Brain microvascular endothelial cell (primary cell): ENCODE results near the gene ZNF578.
"Not testable (repeated sequence)": the region's sequence is repeated elsewhere in the genome, so short reads cannot be mapped to it uniquely, and the experiment has no call there.

Experiments
- DNase-seq: peaks from one replicate; pipeline ENCODE4 v3.0.0-alpha.2; 2020
- H3K27ac ChIP-seq: fragments of 250-450 bp; sonication (Bioruptor Pico); 2 replicates; pipeline ENCODE4 v1.5.1; 2020; ENCODE audit warnings: mild to moderate bottlenecking, moderate library complexity
- H3K27me3 ChIP-seq: fragments of 250-450 bp; sonication (Bioruptor Pico); replicated peaks from 2 replicates; pipeline ENCODE4 v1.5.1; 2020; ENCODE audit warnings: mild to moderate bottlenecking
- H3K36me3 ChIP-seq: fragments of 250-450 bp; sonication (Bioruptor Pico); replicated peaks from 2 replicates; pipeline ENCODE4 v1.5.1; 2020; ENCODE audit warnings: mild to moderate bottlenecking
- H3K4me3 ChIP-seq: 2 replicates; pipeline ENCODE4 v1.5.1; 2011; ENCODE audit warnings: low read depth, mild to moderate bottlenecking, control low read depth, low read length, moderate library complexity
- in situ Hi-C: cut with HindIII; loops from 2 replicates; pipeline ENCODE4 v1.10.0; 2017; ENCODE audit warnings: low sequenced_read_pairs, low pct_ligation_motif_present
- TF ChIP-seq, protein P1 (sequence below): IDR thresholded peaks from 2 replicates; pipeline ENCODE4 v1.5.1; 2011; ENCODE audit warnings: low read depth, mild to moderate bottlenecking, moderate library complexity, low read length, control low read depth, inconsistent platforms; ENCODE audit errors: missing control alignments

ZNF578 gene

GRCh38 chr19:52516191-52516590 lies 62.8 kb downstream of the ZNF578 start:
- Histone ChIP-seq H3K27me3 (no peaks in the 10 kb centered on the region), H3K4me3 (no peak overlapping the region), H3K36me3 (no peaks in the 10 kb centered on the region), H3K27ac (no peak overlapping the region)
- DNase-seq: no peak
- in situ Hi-C loops: no loop called here
- TF ChIP-seq, protein P1, sequence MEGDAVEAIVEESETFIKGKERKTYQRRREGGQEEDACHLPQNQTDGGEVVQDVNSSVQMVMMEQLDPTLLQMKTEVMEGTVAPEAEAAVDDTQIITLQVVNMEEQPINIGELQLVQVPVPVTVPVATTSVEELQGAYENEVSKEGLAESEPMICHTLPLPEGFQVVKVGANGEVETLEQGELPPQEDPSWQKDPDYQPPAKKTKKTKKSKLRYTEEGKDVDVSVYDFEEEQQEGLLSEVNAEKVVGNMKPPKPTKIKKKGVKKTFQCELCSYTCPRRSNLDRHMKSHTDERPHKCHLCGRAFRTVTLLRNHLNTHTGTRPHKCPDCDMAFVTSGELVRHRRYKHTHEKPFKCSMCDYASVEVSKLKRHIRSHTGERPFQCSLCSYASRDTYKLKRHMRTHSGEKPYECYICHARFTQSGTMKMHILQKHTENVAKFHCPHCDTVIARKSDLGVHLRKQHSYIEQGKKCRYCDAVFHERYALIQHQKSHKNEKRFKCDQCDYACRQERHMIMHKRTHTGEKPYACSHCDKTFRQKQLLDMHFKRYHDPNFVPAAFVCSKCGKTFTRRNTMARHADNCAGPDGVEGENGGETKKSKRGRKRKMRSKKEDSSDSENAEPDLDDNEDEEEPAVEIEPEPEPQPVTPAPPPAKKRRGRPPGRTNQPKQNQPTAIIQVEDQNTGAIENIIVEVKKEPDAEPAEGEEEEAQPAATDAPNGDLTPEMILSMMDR: no peak

GRCh38 chr19:52518646-52519045 lies 65.3 kb downstream of the ZNF578 start:
- Histone ChIP-seq H3K4me3 (no peak overlapping the region), H3K36me3 (no peaks in the 10 kb centered on the region), H3K27ac (no peak overlapping the region), H3K27me3 (no peaks in the 10 kb centered on the region)
- DNase-seq: no peak
- TF ChIP-seq, protein P1: no peak
- in situ Hi-C loops: no loop called here

- in situ Hi-C loops, H3K27ac ChIP-seq, H3K27me3 ChIP-seq, H3K4me3 ChIP-seq, H3K36me3 ChIP-seq, DNase-seq: not testable (repeated sequence)
Observed at GRCh38 chr19:52519175-52519574, 65.8 kb downstream of the ZNF578 start.

DNA sequence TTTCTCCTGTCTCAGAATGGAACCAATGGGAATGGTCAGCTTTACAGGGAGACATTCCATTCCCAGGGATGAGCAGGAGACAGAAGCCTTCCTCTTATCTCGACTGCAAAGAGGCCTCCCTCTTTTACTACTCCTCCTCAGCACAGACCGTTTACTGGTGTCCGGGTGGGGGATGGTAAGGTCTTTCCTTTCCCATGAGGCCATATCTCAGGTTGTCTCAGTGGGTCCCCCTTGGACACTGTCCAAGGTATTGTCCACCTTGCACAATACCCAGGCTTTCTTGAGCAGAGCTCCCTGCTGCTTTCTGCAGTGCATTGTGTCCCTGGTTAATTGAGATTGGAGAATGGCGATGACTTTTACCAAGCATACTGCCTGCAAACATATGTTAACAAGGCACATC lies 66.7 kb downstream of the ZNF578 start:
- no peak overlapping the region for H3K4me3 ChIP-seq
- no peak for DNase-seq
- H3K27ac ChIP-seq: no peak overlapping the region
- in situ Hi-C loops: no loop called here
- H3K27me3 ChIP-seq: no peaks in the 10 kb centered on the region
- no peaks in the 10 kb centered on the region for H3K36me3 ChIP-seq
- TF ChIP-seq, protein P1: no peak

- H3K27me3 ChIP-seq: no peaks in the 10 kb centered on the region
- in situ Hi-C loops: no loop called here
- H3K36me3 ChIP-seq: no peaks in the 10 kb centered on the region
- no peak for DNase-seq
- no peak overlapping the region for H3K4me3 ChIP-seq
- H3K27ac ChIP-seq: no peak overlapping the region
- TF ChIP-seq, protein P1: no peak
Observed at GRCh38 chr19:52522551-52522950, 69.2 kb downstream of the ZNF578 start.

DNA sequence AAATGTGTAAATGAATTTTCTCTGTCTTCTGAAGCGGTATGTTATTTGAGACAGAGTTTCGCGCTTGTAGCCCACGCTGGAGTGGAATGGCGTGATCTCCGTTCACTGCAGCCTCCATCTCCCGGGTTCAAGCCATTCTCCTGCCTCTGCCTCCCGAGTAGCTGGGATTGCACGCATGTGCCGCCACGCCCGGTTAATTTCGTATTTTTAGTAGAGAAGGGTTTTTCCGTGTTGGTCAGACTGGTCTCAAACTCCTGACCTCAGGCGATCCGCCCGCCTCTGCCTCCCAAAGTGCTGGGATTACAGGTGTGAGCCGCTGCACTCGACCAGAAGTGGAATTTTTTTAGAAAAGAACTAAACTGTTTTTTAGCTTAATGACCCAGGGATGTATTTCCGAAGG lies 70.7 kb downstream of the ZNF578 start:
- in situ Hi-C loops: no loop called here

More for the DNA sequence above, 70.7 kb downstream of the ZNF578 start:
- Histone ChIP-seq H3K36me3 (no peaks in the 10 kb centered on the region), H3K27ac (no peak overlapping the region), H3K4me3 (no peak overlapping the region), H3K27me3 (no peaks in the 10 kb centered on the region)
- TF ChIP-seq, protein P1: no peak
- no peak for DNase-seq
